ENCODE measurements around the gene KCNMA1. TPM values are rescaled to one million over a fixed set of nuclear protein-coding genes. Genes with fewer than 3 reads are reported as not detected.

The KCNMA1 gene
- total and polyA plus RNA-seq, 3 donors from 2014 or later, result 13.6 to 36.1 (median 24.7) TPM

GRCh38 chr10:77406764-77407430 is 230.7 kb downstream of the KCNMA1 start:
- Histone ChIP-seq H3K27ac (no peak overlapping the region), H3K9me3 (no peaks in the 10 kb centered on the region), H3K27me3 (no peaks in the 10 kb centered on the region), H3K36me3 (ENCODE audit: low read depth, missing control alignments) (no peaks in the 10 kb centered on the region), H3K4me3 (no peak overlapping the region), H3K4me1 (no peaks in the 10 kb centered on the region)
- intact Hi-C loops (cut with DNase I; ENCODE audit: low total_unique reads), result no loop called here
- no peak for DNase-seq
- 73 to 79% methylated on average over 5 of the region's 5 CpGs for WGBS, 2 donors
- TF ChIP-seq CTCF (IDR thresholded peaks at IDR 0.05), result no peak
- no peak for TF ChIP-seq POLR2A (IDR thresholded peaks at IDR 0.05)

GRCh38 chr10:77405771-77406241 is 231.8 kb downstream of the KCNMA1 start:
- 25 to 35% methylated on average over 3 to 5 of the region's 5 CpGs for WGBS, 2 donors
- no peaks in the 10 kb centered on the region for H3K27me3 ChIP-seq
- no peak overlapping the region for H3K4me3 ChIP-seq
- DNase-seq, result peak; percentile 54
- no peaks in the 10 kb centered on the region for H3K9me3 ChIP-seq
- H3K4me1 ChIP-seq, result no peaks in the 10 kb centered on the region
- no peak for TF ChIP-seq POLR2A (IDR thresholded peaks at IDR 0.05)
- TF ChIP-seq CTCF (IDR thresholded peaks at IDR 0.05), result no peak
- no peak overlapping the region for H3K27ac ChIP-seq
- H3K36me3 ChIP-seq (ENCODE audit: low read depth, missing control alignments), result no peaks in the 10 kb centered on the region
- intact Hi-C loops (cut with DNase I; ENCODE audit: low total_unique reads), result no loop called here

- H3K4me3 ChIP-seq, result no peak overlapping the region
- H3K27ac ChIP-seq, result no peak overlapping the region
- H3K9me3 ChIP-seq, result no peaks in the 10 kb centered on the region
- 63 to 97% methylated on average over 3 of the region's 3 CpGs for WGBS, 2 donors
- no peaks in the 10 kb centered on the region for H3K27me3 ChIP-seq
- no peaks in the 10 kb centered on the region for H3K36me3 ChIP-seq (ENCODE audit: low read depth, missing control alignments)
- intact Hi-C loops (cut with DNase I; ENCODE audit: low total_unique reads), result no loop called here
- no peaks in the 10 kb centered on the region for H3K4me1 ChIP-seq
- TF ChIP-seq CTCF (IDR thresholded peaks at IDR 0.05) (no peak), POLR2A (IDR thresholded peaks at IDR 0.05) (no peak)
- no peak for DNase-seq
These were observed 232.8 kb downstream of the KCNMA1 start for GRCh38 chr10:77404810-77405209.

GRCh38 chr10:77403761-77404160 is 233.8 kb downstream of the KCNMA1 start:
- WGBS, 2 donors, result 90 to 95% methylated on average over 8 of the region's 8 CpGs
- TF ChIP-seq CTCF (IDR thresholded peaks at IDR 0.05) (no peak), POLR2A (IDR thresholded peaks at IDR 0.05) (no peak)
- intact Hi-C loops (cut with DNase I; ENCODE audit: low total_unique reads), result no loop called here
- H3K27me3 ChIP-seq, result no peaks in the 10 kb centered on the region
- no peak overlapping the region for H3K4me3 ChIP-seq
- no peak overlapping the region for H3K27ac ChIP-seq
- DNase-seq, result no peak
- no peaks in the 10 kb centered on the region for H3K9me3 ChIP-seq
- no peaks in the 10 kb centered on the region for H3K4me1 ChIP-seq
- no peaks in the 10 kb centered on the region for H3K36me3 ChIP-seq (ENCODE audit: low read depth, missing control alignments)

- 81 to 83% methylated on average over 3 of the region's 3 CpGs for WGBS, 2 donors
- Histone ChIP-seq H3K36me3 (ENCODE audit: low read depth, missing control alignments) (no peaks in the 10 kb centered on the region), H3K4me1 (no peaks in the 10 kb centered on the region), H3K9me3 (no peaks in the 10 kb centered on the region), H3K4me3 (no peak overlapping the region), H3K27ac (no peak overlapping the region), H3K27me3 (no peaks in the 10 kb centered on the region)
- TF ChIP-seq CTCF (IDR thresholded peaks at IDR 0.05), result no peak
- no peak for TF ChIP-seq POLR2A (IDR thresholded peaks at IDR 0.05)
- intact Hi-C loops (cut with DNase I; ENCODE audit: low total_unique reads), result no loop called here
- DNase-seq, result no peak
These were observed 235.9 kb downstream of the KCNMA1 start for GRCh38 chr10:77401683-77402082.
